AG04449 (cell line): ENCODE measurements around the gene NKRF.

Source experiments
- CTCF ChIA-PET: fragments of 350-600 bp; formaldehyde crosslinking; extraction: SDS; loops from one replicate; lab custom pipeline; 2021; ENCODE audit warnings: antibody characterized with exemption; lab: Yijun Ruan, JAX
- POLR2A ChIA-PET: fragments of 400-600, 350-600 bp; formaldehyde crosslinking; extraction: SDS; loops from one replicate; lab custom pipeline; 2020; ENCODE audit warnings: antibody characterized with exemption, inconsistent platforms; lab: Yijun Ruan, JAX
- DNase-seq: peaks from one replicate; pipeline ENCODE4 v3.0.0-alpha.2; 2010; ENCODE audit warnings: low read depth, low spot score
- H3K4me3 ChIP-seq: 2 replicates; pipeline ENCODE4 v1.5.1; 2011; ENCODE audit warnings: low read depth, mild to moderate bottlenecking, control low read depth, low read length
- TF ChIP-seq, protein P1 (sequence below): IDR thresholded peaks from one replicate; pipeline ENCODE4 v1.5.1; 2011; ENCODE audit warnings: mild to moderate bottlenecking, moderate library complexity, low read length, control low read depth, inconsistent platforms; ENCODE audit not compliant: insufficient read depth; ENCODE audit errors: missing control alignments

Gene NKRF

GRCh38 chrX:119635179-119635578 lies 29.0 kb upstream of the NKRF start:
- TF ChIP-seq, protein P1, sequence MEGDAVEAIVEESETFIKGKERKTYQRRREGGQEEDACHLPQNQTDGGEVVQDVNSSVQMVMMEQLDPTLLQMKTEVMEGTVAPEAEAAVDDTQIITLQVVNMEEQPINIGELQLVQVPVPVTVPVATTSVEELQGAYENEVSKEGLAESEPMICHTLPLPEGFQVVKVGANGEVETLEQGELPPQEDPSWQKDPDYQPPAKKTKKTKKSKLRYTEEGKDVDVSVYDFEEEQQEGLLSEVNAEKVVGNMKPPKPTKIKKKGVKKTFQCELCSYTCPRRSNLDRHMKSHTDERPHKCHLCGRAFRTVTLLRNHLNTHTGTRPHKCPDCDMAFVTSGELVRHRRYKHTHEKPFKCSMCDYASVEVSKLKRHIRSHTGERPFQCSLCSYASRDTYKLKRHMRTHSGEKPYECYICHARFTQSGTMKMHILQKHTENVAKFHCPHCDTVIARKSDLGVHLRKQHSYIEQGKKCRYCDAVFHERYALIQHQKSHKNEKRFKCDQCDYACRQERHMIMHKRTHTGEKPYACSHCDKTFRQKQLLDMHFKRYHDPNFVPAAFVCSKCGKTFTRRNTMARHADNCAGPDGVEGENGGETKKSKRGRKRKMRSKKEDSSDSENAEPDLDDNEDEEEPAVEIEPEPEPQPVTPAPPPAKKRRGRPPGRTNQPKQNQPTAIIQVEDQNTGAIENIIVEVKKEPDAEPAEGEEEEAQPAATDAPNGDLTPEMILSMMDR, result no peak
- no peak for DNase-seq
- ChIA-PET CTCF (no interaction called here), POLR2A (no interaction called here)
- no peak overlapping the region for H3K4me3 ChIP-seq

GRCh38 chrX:119625843-119626242 lies 19.6 kb upstream of the NKRF start:
- TF ChIP-seq, protein P1, result no peak
- CTCF ChIA-PET, result no interaction called here
- no peak overlapping the region for H3K4me3 ChIP-seq
- no peak for DNase-seq
- POLR2A ChIA-PET, result no interaction called here

DNA sequence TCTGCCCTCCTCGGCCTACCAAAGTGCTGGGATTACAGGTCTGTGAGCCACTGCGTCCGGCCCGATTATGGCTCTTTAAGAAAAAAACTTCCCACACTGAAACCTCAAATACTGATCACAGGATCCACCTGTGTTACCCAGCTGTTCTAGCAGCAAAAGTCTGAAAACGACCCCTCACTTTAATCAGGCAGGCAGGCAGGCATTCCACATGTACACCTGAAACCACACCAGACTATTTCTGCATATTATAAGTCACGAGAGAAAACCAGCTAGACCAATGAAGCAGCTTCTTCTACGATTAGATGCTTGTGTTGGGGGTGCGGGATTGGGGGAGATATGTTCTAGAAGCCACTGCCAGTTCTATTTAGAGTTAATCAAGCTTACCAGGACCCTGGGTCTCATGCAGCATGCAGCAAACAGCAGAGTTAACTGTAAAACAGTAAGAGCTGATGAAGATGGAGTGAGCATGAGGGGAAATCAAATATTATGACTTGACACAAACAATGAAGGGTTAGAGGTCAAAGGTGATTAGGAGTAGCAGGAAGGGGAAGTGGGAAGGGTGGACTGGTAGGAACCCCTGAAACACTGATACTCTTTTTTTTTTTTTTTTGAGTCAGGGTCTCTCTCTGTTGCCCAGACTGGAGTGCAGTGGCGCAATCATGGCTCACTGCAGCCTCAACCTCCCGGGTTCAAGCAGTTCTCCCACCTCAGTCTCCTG lies 18.9 kb upstream of the NKRF start:
- DNase-seq, result no peak
- H3K4me3 ChIP-seq, result no peak overlapping the region
- TF ChIP-seq, protein P1, result no peak
- ChIA-PET POLR2A (no interaction called here), CTCF (no interaction called here)

- CTCF ChIA-PET, result no interaction called here
- TF ChIP-seq, protein P1, result no peak
- H3K4me3 ChIP-seq, result no peak overlapping the region
- DNase-seq, result no peak
- POLR2A ChIA-PET, result no interaction called here
Measured at GRCh38 chrX:119624417-119624816, 18.2 kb upstream of the NKRF start.

DNA sequence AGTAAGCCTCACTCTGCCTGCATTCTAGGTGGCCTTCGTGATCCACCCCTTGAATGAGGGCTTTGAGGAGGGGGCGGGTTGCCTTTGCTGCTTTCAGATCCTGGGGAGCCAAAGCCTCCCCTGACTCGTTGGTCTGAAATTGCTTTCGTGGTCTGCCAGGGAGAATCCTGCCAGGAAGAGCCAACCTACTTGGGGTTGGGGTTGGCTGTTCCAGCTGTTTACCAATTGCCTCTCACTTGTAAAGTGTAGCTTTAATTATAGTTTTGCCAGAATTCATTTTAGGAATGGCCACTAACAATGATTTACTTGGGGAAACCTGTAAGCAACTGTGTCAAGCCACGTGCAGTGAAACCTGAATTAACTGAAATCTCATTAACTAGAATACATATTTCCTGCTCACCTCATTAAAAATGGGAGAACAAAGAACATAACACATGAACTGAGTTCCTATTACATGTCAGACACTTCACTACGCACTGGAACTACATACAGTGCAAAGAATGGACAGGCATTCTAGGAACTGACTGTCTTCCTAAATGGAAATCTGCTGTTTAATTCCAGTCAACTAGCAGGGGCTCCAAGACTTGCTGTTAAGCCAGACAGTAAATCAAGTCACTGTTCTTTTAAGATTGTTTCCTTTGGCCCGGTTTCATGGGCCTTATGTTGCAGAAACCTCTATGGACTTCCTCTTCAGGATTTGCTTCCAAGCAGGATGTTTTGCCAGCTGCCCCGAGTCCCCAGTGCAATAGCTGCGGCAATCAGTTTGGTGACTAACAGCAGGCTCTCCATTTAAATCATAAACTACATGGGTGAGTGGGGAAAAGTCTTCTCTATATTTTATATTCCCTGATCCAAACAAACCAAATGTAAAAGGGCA lies 16.4 kb upstream of the NKRF start:
- DNase-seq, result no peak
- TF ChIP-seq, protein P1, result no peak
- POLR2A ChIA-PET, result no interaction called here
- CTCF ChIA-PET, result interaction anchor here (1.0 to 2.1 kb wide), 4 partner anchors 13 to 163 kb away, joined by 3 to 8 read pairs (median 5); no protein-coding TSS in a partner anchor
- no peak overlapping the region for H3K4me3 ChIP-seq

- no peak overlapping the region for H3K4me3 ChIP-seq
- TF ChIP-seq, protein P1, result no peak
- ChIA-PET CTCF (interaction anchor here (0.6 to 0.9 kb wide), 2 partner anchors 8 to 117 kb away, joined by 3 read pairs; no protein-coding TSS in a partner anchor), POLR2A (no interaction called here)
- no peak for DNase-seq
Measured at GRCh38 chrX:119618439-119618838, 12.2 kb upstream of the NKRF start.
